ENCODE results near the gene MED16.
"Not testable (repeated sequence)": the region's sequence is repeated elsewhere in the genome, so short reads cannot be mapped to it uniquely, and the experiment has no call there.

Gene MED16

GRCh38 chr19:825897-826644 lies 66.9 kb downstream of the MED16 start:
- no peak for DNase-seq

- DNase-seq: no peak
Observed at GRCh38 chr19:824885-825284, 68.1 kb downstream of the MED16 start.

- DNase-seq: no peak
Observed at GRCh38 chr19:823565-824121, 69.3 kb downstream of the MED16 start.

DNA sequence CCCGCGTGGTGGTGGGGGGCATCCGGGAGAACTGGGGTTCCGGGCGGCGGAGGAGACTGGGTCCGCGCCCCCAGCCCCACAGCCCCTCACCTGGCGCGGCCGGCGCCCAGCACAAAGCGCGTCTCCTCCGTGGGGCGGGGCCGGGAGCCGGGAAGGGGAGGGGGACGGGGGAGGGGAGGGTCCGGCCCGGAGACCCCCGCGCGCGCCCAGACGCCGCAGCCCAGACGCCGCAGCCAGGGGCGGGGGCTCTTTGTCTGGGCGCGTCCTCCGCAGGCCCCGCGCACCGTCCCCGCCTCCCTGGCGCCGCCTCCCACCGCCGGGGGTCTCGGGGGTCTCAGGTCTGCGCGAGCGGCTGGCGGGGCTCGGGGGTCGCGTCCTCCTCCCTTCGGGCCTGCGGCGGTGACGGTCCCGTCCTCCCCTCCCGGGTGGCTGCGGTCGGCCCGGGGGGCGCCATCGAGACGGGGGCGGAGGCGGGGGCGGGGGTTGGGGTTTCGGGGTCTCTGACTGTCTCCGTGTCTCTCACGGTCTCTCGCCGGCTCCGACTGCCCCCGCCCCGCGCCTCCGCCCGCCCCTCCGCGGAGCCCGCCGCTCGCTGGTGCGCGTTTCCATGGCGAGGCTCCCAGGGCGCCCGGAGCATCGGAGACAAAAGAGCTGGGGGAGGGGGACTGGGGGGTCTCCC lies 71.0 kb downstream of the MED16 start, which contains the start of gene PLPPR3:
Gene PLPPR3, minus strand, starts transcription at position 131 of the 679 bp plus-strand sequence. CDS start 396 bp downstream, outside the sequence.
- no peak for DNase-seq

GRCh38 chr19:821231-821824 lies 71.7 kb downstream of the MED16 start:
- DNase-seq: no peak

- DNase-seq: not testable (repeated sequence)
Observed at GRCh38 chr19:820212-820611, 72.8 kb downstream of the MED16 start.
